ENCODE measurements around the gene DNASE1L1. TPM values are rescaled to one million over a fixed set of nuclear protein-coding genes. Genes with fewer than 3 reads are reported as not detected.

DNASE1L1 gene
- total RNA-seq, 2 experiments from 2014 or later = 21.8 to 24.3 TPM

DNA sequence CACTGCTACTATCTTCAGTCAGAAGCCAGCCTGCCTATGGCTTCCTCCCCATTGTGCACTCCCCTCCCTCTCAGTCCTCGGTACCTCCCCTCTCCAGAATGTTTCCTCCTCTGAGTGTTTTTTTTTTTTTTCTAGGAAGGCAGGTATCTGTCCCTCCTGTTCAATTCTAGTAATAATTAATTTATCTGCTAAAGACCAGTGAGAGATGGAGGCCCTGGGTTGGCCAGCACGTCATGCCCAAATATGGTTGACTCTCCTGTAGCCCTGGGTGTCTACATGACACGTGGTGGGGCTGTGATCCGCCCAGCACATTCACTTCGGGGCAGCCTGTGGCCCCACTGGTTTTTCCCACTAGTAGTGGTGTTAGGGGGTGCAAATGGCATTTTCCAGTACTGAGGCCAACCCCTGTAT is 36.4 kb downstream of the DNASE1L1 start:
- POLR2A ChIA-PET = no interaction called here
- DNase-seq = peak; percentile 45
- Mint-ChIP-seq H3K4me1 (peaks cover 30% of the 10 kb centered on the region), H3K27ac (peak overlapping the region; percentile 87), H3K9me3 (no peaks in the 10 kb centered on the region), H3K4me3 (peak overlapping the region; percentile 76), H3K36me3 (ENCODE audit: low read depth) (peaks cover 20% of the 10 kb centered on the region), H3K27me3 (no peaks in the 10 kb centered on the region)
- CTCF ChIA-PET = interaction anchor here (0.7 to 2.0 kb wide), 10 partner anchors 9 to 359 kb away, joined by 3 to 15 read pairs (median 4); partner anchors contain the start of gene RPL10

DNA sequence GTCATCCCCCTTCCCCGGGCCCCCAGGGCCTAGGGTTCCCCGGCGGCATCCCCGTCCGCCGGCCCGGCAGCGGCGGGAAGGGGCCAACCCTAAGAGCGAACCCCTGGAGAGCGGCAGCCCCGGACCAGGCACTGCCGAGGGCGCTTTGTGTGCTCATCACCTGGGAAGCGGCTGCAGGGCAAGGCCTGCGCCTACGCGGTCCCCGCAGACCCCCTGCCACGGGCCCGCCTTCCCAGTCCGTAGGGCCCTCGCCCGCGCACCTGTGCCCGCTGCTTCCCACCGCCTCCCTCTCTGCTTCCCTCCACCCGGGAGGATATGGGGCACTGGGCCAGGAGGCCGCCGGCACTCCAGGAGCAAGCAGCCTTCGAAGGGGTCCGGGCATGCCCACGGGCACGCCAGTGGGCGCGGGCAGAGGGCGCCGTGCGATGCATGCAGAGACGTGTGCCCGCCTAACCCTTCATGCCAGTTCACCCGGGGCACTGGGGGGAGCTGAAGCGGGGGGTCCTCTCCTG is 37.2 kb downstream of the DNASE1L1 start:
- POLR2A ChIA-PET = no interaction called here
- peak overlapping the region; percentile 76 for H3K4me3 Mint-ChIP-seq
- CTCF ChIA-PET = no interaction called here
- no peaks in the 10 kb centered on the region for H3K27me3 Mint-ChIP-seq
- no peak for DNase-seq
- H3K9me3 Mint-ChIP-seq = no peaks in the 10 kb centered on the region
- H3K4me1 Mint-ChIP-seq = peaks cover 26% of the 10 kb centered on the region
- H3K36me3 Mint-ChIP-seq (ENCODE audit: low read depth) = peaks cover 24% of the 10 kb centered on the region
- H3K27ac Mint-ChIP-seq = peak overlapping the region; percentile 87

DNA sequence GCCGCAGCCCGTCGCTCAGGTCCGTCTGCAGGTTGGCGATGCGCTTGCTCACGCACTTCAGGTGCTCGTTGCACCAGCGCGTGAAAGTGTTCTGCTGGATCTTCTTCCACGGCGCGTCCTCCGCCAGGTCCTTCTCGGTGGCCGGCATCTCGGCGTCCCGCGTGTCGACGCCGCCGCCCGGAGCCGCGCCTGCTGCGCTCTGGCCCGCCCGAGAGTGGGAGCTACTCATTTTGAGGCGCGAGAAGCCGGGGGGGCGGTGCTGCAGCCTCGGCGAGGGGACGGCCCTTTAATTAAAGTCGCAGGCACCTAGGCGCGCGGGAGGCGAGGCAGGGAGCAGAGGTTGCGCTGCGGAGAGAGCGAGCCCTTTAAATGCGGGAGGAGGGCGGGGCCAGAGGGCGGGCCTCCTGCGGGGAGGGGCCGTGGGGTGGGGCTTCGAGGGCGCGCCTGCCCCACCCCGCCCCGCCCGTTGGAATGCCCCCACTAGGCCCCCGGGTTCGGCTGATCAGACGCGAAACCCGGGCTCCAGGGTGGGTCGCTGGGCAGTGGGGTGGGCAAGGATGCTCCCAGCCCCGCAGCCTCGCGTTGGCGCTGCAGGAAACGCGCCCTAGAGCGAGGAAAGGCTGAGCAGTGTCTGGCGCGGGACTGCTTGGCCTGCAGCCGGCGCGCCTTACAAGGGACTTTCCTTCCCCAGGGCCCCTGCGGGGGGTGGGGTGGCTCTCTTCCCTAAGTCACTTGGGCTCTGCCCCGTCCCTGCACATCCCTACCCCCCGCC is 37.9 kb downstream of the DNASE1L1 start:
- ChIA-PET POLR2A (interaction anchor here (0.7 kb wide), 2 partner anchors 12 to 369 kb away, joined by 5 to 7 read pairs; no protein-coding TSS in a partner anchor), CTCF (interaction anchor here (0.7 kb wide), 1 partner anchor 616 kb away, joined by 3 read pairs; no protein-coding TSS in a partner anchor)
- H3K4me3 Mint-ChIP-seq = peak overlapping the region; percentile 76
- H3K4me1 Mint-ChIP-seq = peaks cover 24% of the 10 kb centered on the region
- H3K9me3 Mint-ChIP-seq = no peaks in the 10 kb centered on the region
- peak overlapping the region; percentile 82 for H3K27ac Mint-ChIP-seq
- peak; percentile 94 for DNase-seq
- H3K36me3 Mint-ChIP-seq (ENCODE audit: low read depth) = peaks cover 27% of the 10 kb centered on the region
- no peaks in the 10 kb centered on the region for H3K27me3 Mint-ChIP-seq

DNA sequence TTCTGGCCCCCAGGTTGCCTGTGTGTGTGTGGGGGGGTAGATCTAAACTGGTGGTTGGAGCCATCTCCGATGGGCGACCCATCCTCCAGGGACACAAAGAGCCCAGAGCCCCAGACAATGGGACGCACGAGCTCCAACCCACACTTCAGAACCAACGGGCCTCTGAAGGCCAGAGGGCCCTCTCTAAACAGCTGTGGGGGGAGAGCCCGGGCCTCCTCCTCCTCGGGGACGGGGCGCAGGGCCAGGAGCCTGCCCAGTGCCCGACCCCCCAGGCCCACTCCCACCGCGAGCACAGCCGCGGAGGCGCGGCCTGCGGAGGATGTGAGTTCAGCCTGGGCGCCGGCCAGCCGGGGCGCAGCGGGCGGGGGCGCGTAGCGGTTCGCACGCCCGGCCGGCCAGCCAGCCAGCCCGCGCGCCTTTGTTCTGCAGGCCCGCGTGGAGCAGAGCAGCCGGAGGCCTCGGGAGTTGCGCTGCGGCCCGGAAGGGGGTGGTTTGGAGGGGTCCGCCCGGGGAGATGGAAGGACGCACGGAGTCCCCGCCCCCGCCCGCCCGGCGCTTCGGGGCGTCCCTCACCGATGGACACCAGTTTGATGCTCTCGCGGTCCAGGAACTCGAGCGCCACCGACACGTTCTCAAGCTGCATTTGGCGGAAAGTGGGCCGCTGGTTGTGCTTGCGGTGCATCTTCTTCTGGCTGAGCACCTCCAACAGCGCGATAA is 38.6 kb downstream of the DNASE1L1 start:
- CTCF ChIA-PET = no interaction called here
- DNase-seq = no peak

DNA sequence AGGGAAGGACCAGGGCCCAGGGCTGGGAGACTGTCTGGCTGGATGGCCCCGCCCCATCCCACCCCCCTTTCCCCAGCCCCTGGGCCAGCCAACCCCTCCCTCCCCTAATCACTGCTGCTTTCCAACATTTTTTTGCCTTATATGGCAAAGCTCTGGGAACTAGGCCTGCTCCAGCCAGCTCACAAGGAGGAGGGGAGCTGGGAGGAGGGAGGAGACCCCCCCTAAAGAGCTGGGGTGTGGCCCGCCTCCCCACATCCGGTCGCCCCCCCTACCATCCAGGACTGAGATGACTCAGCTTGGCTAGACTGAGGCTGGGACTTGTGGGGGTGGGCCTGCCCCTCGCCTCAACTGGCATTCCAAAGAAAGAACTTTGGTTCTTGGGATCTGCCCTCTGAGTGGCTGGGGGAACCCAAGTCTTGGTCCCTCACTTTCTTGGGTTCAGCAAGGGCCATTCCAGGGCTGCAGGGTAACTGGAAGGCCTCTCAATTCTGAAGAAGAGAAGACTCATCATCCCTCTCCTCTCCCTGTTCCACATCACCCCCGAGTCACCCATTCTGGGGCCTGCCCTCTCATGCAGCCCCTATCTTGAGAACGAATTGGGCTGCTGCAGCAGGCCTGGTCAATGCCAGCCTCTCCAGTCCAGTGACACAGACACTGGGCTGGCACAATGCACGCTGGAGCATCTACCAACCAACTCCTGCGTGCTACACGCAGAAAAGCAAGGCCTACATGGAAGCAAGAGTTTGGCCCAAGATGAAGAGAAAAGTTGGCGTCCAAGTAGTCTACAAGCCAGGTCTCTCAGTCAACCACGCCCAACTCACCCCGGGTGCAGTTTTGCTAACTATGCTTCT is 39.4 kb downstream of the DNASE1L1 start:
- DNase-seq = peak; percentile 71
- H3K4me1 Mint-ChIP-seq = peaks cover 25% of the 10 kb centered on the region
- POLR2A ChIA-PET = no interaction called here
- peak overlapping the region; percentile 91 for H3K27ac Mint-ChIP-seq
- peak overlapping the region; percentile 94 for H3K4me3 Mint-ChIP-seq
- CTCF ChIA-PET = interaction anchor here (1.0 to 1.2 kb wide), 2 partner anchors 29 to 316 kb away, joined by 3 read pairs; no protein-coding TSS in a partner anchor
- no peaks in the 10 kb centered on the region for H3K27me3 Mint-ChIP-seq
- no peaks in the 10 kb centered on the region for H3K9me3 Mint-ChIP-seq
- H3K36me3 Mint-ChIP-seq (ENCODE audit: low read depth) = peaks cover 31% of the 10 kb centered on the region

More for the DNA sequence above, 38.6 kb downstream of the DNASE1L1 start:
- peak overlapping the region; percentile 94 for H3K4me3 Mint-ChIP-seq
- peak overlapping the region; percentile 91 for H3K27ac Mint-ChIP-seq
- peaks cover 29% of the 10 kb centered on the region for H3K36me3 Mint-ChIP-seq (ENCODE audit: low read depth)
- no peaks in the 10 kb centered on the region for H3K27me3 Mint-ChIP-seq
- H3K4me1 Mint-ChIP-seq = peaks cover 26% of the 10 kb centered on the region
- POLR2A ChIA-PET = no interaction called here
- H3K9me3 Mint-ChIP-seq = no peaks in the 10 kb centered on the region

DNA sequence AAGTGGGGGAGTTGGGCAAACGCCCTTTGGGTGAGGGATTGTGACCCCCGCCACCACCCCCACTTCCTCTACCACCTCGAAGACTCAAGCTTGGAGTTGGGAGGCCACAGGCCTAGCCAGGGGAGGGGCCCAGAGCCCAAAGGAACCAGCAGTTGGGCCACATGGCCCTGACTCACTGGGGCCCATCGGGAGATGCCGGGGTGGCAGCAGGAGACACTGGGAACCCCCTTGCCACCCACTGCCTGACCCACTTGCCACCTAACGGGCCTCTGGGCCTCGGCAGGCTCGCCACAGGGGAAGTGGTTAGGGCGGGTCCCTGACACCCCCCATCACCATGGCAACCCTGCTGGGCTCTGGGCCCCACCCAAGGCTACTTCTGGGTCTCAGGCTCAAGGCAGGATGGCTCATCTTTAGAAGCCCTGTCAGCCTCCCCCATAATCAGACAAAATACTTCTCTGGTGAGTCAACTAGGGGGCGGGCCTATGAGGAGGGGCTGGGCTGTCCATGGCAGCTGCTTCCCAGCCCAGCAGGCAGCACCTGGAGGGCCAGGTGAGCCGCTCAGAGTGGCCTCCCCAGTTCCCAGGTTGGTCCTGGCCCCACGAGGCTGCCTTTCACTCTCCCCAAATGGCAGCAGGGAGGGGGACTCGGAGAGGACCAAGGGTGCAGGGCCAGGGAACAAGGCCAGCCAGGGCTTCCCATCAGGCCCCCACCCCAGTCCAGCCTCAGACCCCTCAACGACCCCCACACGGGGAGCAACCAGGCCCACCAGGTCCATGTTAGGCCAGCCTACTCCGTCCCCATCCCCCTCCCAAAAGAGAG is 40.2 kb downstream of the DNASE1L1 start:
- Mint-ChIP-seq H3K4me1 (peaks cover 26% of the 10 kb centered on the region), H3K9me3 (no peaks in the 10 kb centered on the region), H3K4me3 (peak overlapping the region; percentile 94), H3K27me3 (no peaks in the 10 kb centered on the region), H3K27ac (peak overlapping the region; percentile 83), H3K36me3 (ENCODE audit: low read depth) (peaks cover 32% of the 10 kb centered on the region)
- DNase-seq = peak; percentile 89
- POLR2A ChIA-PET = no interaction called here
- CTCF ChIA-PET = interaction anchor here (1.0 to 1.2 kb wide), 2 partner anchors 30 to 315 kb away, joined by 3 read pairs; no protein-coding TSS in a partner anchor

DNA sequence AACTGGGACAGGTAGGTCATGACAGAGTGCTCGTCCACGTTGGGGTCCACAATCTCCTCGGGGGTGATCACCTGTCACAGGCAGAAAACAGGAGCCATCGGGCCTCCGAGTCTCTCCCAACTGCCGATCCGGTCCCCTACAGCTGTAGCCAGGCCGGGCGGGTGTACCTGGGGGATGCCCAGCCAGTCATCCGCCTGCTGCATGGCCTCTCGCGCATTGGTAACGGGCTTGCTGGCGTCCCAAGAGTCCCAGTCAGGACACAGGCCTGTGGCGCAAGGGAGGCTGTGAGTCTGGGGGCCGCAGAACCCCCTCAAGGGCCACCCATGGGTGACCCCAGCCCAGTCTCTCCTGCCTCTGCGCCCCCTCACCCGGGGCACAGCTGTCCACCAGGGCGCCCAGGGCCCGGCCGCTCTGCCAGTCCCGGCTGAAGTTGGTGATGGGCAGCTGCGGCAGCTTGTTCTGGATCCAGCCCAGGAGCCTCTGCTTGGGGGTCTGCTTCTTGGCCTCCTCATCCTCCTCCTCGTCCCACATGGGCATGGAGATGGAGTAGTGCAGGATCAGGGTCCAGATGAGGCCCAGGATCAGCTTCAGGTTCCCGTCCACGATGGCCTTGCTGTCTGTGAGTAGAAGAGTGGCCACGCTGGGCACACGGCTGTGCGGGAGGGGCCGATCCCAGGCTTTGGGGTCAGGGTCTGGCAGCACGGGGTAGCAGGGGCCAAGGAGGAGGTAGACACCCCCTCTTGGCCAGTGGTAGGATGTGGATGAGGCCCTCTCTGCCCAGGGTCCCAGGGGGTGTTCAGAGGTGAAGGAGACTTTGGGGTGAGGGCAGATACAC is 41.4 kb downstream of the DNASE1L1 start:
- ChIA-PET POLR2A (no interaction called here), CTCF (no interaction called here)
- H3K27ac Mint-ChIP-seq = peak overlapping the region; percentile 83
- H3K4me3 Mint-ChIP-seq = peak overlapping the region; percentile 94
- peaks cover 36% of the 10 kb centered on the region for H3K36me3 Mint-ChIP-seq (ENCODE audit: low read depth)
- H3K4me1 Mint-ChIP-seq = peaks cover 21% of the 10 kb centered on the region
- no peak for DNase-seq
- H3K27me3 Mint-ChIP-seq = no peaks in the 10 kb centered on the region
- no peaks in the 10 kb centered on the region for H3K9me3 Mint-ChIP-seq

DNA sequence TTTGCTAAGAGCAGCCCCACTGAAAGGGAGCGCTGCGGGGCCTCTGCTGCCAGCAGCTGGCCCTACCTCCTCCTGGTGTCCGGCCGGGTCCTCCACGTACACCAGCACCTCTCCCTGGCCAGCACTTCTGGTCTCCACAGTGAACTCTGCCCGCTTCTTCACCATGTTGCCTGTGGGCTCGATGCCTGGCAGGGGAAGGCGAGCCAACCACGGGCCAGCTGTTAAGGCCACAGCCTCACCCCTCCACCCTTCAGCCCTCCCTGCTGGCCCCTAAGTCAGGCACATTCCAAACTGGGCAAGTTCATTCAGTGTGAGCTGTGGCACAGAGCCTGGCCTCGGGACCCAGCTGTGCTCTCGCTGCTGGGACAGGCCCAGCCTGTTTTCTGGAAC is 42.4 kb downstream of the DNASE1L1 start:
- no peaks in the 10 kb centered on the region for H3K27me3 Mint-ChIP-seq
- ChIA-PET CTCF (no interaction called here), POLR2A (no interaction called here)
- peak overlapping the region; percentile 31 for H3K27ac Mint-ChIP-seq
- DNase-seq = no peak
- H3K9me3 Mint-ChIP-seq = no peaks in the 10 kb centered on the region
- peaks cover 37% of the 10 kb centered on the region for H3K36me3 Mint-ChIP-seq (ENCODE audit: low read depth)
- no peak overlapping the region for H3K4me3 Mint-ChIP-seq
- H3K4me1 Mint-ChIP-seq = peaks cover 19% of the 10 kb centered on the region

DNA sequence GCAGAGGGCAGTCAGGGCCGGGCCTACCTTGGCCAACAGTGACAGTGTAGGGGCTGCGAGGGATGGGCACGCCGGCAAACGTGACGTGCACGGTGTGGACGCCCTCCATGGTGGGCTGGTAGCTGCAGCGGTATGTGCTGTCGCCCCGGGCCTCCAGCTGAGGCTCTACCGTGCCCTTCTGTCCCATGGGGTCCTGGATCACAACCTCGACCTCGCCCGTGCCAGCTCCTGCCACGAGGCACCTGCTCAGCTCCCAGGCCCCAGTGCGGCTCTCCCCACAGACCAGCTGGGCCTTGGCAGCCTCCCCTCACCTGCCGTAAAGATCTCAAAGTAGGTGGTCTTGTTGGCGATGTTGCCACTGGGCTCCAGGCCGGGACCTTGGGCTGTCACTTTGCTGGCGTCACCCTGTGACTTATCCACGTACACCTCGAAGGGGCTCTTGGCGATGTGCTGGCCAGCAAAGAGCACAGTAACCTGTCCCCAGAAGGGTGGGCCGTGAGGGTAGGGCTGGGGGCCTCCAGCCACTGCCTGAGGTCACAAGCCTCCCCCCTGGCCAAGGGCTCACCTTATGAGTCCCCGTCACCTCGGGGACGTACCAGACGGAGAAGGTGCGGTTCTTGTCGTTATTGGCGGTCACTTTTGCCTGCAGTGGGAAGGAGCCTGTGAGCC is 42.9 kb downstream of the DNASE1L1 start:
- Mint-ChIP-seq H3K27ac (no peak overlapping the region), H3K4me3 (no peak overlapping the region), H3K9me3 (no peaks in the 10 kb centered on the region), H3K36me3 (ENCODE audit: low read depth) (peaks cover 37% of the 10 kb centered on the region), H3K27me3 (no peaks in the 10 kb centered on the region), H3K4me1 (peaks cover 19% of the 10 kb centered on the region)
- ChIA-PET CTCF (interaction anchor here (0.9 to 1.3 kb wide), 2 partner anchors 9 to 11 kb away, joined by 3 read pairs; no protein-coding TSS in a partner anchor), POLR2A (no interaction called here)
- no peak for DNase-seq

DNA sequence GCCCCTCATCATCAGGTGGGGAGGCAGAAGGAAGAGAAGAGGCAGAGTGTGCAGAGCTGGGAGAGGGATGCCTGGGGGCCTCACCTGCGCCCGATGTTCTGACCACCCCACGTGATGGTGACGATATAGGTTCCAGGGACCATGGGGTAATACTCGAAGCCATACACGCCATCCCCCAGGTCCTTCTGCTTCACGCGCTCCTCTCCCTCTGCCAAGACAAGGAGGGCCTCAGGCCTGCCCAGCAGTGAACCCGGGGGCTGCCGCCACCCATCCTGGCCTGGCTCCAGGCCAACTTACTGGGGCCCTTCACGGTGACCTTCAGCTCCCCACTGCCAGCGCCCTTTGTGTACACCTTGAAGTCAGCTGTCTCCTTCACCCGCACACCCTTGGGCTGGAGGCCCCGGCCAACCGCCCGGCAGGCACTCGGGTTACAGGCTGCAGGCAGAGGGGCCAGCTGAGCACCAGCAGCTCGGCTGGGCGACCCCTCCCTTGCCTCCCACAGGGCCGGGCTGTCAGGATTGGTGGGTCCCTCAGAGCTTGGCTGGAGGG is 43.9 kb downstream of the DNASE1L1 start:
- peaks cover 19% of the 10 kb centered on the region for H3K4me1 Mint-ChIP-seq
- ChIA-PET POLR2A (no interaction called here), CTCF (interaction anchor here (1.3 kb wide), 1 partner anchor 10 kb away, joined by 3 read pairs; no protein-coding TSS in a partner anchor)
- H3K27ac Mint-ChIP-seq = peak overlapping the region; percentile 64
- peaks cover 33% of the 10 kb centered on the region for H3K36me3 Mint-ChIP-seq (ENCODE audit: low read depth)
- H3K4me3 Mint-ChIP-seq = no peak overlapping the region
- H3K27me3 Mint-ChIP-seq = no peaks in the 10 kb centered on the region
- H3K9me3 Mint-ChIP-seq = no peaks in the 10 kb centered on the region
- no peak for DNase-seq
